ENCODE data around the gene P3H3.

The P3H3 gene

DNA sequence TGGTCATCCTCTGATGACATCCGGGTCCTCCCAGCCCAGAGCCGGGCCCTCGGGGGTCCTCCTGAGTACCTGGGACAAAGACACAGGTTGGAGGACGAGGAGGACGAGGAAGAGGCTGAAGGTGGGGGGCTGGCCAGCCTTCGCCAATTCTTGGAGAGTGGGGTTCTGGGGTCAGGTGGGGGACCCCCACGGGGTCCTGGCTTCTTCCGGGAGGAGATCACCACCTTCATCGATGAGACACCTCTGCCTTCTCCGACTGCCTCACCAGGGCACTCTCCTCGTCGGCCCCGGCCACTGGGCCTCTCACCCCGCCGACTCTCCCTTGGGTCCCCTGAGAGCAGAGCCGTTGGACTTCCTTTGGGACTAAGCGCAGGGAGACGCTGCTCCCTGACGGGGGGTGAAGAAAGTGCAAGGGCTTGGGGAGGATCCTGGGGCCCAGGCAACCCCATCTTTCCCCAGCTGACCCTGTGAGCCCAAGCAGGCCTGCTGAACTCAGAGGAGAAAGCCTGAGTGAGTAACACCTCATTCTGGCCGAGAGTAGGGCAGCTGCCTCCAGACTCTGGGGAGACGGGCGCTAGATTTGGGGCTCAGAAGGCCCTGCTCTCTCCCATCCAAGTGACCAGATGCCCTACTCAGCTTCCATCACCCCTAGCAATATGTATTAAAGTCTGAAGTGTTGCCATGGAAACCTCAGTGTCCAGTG is 1.3 kb upstream of the P3H3 start:
- no peak for DNase-seq

DNA sequence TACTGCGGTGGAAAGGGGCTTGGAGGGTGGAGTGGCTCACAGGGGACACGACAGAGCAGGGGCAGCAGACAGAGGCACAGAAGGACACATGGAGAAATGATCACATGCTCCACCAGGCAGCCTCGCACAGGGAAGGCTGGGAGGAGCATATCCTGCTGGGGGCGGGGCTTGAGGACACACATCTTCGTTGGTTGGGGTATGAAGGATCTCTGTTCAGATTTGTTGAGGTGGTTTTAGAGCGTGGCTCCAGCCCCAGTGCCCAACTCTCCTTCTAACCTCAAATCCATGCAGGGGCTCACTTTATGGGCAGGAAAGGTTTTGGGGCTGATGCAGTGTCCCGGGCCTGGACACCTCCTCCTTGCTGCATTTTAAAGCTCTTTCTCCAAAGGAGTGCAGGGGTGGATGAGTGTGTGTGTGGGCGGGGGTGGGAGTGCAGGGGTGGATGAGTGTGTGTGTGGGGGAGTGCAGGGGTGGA is 733 bp upstream of the P3H3 start:
- peak; percentile 23 to 40 for DNase-seq

DNA sequence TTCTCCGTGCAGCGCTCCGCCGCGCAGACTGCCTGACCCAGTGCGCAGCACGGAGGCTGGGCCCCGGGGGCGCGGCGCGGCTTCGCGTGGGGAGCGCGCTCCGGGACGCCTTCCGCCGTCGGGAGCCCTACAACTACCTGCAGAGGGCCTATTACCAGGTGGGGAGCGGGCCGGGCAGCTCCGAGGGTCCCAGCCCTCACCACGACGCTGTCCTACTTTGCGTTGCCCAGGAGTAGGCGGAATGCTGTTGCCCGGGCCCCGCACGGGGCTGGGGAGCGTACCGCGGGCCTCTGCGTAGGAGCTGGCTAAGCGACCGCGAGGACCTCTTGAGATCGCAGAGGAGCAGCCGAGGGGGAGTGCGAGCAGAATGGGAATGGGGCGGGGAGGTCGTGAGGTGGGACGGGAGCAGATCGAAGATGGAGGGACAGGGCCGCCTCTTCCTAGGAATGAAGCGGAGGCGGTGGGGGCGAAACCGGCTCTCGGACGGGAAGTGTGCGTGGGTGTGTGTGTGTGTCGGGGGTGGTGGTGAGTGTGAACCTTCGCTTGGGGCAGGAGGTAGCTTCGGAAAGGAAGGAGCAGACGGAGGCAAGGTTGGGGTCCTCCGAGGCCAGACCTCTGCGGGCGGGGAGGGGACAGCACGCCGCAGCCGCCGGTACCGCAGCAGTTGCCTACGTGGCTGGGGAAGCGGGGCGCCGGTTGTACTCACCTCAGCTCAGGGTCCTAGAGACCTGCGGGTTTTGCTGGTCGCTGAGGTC is 751 bp downstream of the P3H3 start:
- no peak for DNase-seq

DNA sequence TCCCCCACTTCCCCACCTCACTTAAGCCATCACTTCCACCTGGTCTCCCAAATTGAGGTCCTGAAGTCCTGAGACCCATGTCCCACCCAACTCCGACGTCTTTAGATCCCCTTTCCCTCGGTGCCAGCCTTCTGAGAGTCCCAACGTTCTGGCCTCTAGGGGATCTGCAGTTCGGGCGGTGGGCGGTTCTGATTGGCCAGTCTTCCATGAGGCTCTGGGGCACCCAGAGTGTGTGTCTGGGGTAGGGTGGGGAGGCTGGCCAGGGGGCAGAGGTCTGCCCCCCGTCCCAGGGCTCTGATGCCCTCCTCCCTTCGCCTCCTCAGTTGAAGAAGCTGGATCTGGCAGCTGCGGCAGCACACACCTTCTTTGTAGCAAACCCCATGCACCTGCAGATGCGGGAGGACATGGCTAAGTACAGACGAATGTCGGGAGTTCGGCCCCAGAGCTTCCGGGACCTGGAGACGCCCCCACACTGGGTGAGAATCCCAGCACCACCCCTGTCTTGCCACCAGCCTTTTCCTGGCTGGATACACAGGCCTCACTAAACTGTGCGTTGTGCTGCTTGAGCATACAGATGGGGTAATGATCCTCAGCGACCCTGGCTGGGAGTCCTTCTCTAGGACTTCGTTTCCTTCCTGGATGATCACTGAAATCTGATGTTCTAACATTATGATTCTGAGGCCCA is 1.5 kb downstream of the P3H3 start:
- DNase-seq = no peak

DNA sequence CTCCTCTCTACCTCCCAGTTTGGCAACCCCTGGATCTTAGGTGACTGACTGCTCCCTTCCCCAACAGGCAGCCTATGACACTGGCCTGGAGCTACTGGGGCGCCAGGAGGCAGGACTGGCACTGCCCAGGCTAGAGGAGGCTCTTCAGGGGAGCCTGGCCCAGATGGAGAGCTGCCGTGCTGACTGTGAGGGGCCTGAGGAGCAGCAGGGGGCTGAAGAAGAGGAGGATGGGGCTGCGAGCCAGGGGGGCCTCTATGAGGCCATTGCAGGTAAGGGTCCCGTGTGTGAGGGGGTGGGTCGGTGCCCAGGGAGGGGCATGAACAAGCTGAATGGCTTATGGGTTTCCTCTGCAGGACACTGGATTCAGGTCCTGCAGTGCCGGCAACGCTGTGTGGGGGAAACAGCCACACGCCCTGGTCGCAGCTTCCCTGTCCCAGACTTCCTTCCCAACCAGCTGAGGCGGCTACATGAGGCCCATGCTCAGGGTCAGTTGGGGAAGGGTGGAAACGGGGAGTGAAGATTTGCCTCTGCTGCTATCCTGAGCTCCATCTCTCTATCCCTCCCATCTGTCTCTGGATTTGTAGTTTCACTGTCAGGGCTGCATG is 2.2 kb downstream of the P3H3 start:
- DNase-seq = no peak

DNA sequence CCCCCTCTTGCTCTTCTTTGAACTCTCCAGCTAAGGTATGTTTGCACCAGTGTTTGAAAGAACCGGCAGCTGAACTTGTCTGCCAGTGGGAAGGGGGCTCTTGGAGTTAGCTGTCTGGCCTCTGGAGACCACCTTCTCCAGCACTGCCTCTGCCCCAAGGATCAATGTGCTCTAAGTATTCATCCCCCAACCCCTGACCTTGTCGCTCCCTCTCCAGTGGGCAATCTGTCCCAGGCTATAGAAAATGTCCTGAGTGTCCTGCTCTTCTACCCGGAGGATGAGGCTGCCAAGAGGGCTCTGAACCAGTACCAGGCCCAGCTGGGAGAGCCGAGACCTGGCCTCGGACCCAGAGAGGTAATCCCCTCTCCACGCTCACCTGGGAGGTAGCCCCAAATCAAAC is 2.8 kb downstream of the P3H3 start:
- no peak for DNase-seq

DNA sequence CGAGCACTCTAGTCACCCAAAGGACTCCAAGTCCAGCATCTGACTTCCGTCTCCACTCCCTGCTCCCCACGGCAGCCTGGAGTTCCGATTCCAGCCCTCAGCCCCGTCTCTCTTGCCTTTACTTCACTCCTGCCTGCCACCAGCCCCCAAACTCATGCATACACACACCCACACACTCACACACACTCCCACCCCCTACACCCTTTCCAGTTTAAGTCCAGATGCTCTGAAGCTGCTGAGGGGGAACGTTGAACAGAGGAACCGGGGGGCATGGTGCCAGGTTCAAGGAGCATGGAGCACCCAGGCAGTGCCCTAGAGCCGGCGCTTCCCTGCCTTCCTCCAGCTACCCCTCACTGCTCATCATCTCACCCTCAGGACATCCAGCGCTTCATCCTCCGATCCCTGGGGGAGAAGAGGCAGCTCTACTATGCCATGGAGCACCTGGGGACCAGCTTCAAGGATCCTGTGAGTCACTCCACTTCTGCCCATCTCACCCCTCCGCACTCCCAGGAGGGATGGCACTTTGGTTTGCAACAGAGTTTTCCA is 3.3 kb downstream of the P3H3 start:
- DNase-seq = no peak

DNA sequence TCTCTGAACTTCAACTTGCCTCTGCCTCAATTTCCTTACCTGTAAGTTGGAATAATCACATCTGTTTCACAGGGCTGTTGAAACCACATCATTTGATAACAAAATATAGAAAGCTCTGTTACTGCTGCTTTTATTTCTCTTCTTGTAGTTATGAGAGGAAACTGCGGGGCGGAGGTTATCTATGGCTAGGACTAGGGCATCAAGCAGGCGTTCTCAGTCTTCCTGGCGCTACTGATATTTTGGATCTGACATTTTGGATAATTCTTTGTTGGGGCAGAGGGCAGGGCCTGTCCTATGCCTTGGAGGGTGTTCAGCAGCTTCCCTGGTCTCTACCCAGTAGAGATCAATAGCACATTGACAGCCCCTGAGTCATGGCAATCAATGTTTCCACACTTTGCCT is 3.9 kb downstream of the P3H3 start:
- DNase-seq = no peak

DNA sequence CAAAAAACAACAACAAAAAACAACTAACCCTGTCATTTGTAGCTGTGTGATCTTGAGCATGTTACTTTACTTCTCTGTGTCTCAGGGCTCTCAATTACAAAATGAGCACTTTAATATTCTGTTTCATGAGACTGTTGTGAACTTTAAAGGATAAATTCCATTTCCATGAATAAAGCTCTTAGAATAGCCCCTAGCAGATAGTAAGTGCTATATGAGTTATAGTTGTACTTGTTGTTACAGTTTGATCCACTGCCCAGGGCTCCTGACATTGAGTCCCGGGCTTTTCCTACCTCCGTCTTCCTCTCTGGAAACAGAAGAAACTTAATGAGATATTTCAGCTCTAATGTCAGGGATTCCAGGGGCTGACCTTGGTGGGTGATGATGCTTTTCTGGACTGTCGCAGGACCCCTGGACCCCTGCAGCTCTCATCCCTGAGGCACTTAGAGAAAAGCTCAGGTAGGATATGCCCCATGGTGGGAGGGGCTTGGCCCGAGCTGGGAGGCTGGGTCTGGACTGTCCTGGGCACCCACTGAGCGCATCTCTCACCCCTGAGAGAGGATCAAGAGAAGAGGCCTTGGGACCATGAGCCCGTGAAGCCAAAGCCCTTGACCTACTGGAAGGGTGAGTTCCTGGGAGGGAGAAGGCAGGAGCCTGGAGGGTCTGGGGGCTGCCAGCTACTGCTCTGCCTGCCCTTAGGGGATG is 5.1 kb downstream of the P3H3 start:
- DNase-seq = no peak

DNA sequence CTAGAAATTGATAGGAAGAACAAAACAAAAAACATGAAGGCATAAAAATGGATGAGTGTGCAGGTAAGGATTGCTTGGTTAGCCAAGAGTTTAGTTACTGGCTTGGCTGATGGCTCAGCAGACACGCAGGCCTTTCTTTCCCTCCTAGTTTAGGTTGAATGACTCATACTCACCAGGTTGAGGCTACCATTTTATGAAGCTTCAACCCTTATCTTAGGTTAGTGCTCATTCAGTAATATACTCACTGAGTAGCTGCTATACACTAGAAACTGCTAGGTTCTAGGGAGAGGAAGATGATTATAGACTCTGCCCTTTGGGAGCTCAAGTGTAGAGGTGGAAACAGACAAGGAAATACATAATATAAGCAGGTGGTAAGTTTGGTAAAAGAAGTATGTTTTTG is 6.0 kb downstream of the P3H3 start:
- DNase-seq = no peak

DNA sequence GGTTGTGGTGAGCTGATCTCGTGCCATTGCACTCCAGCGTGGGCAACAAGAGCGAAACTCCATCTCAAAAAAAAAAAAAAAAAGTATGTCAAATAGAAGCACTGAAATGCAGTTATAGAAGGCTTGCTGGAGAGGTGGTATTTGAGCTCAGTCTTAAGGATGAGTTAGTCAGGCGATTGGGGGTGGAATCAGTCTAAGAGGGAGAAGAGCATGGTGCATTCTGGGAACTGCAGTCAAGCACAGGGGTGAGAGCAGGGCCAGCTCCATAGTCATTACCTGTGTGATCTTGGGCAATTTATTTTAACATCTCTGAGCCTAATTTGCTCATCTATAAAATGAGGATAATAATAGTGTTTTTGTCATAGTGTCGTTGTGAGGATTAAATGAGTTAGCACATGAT is 6.7 kb downstream of the P3H3 start:
- no peak for DNase-seq

DNA sequence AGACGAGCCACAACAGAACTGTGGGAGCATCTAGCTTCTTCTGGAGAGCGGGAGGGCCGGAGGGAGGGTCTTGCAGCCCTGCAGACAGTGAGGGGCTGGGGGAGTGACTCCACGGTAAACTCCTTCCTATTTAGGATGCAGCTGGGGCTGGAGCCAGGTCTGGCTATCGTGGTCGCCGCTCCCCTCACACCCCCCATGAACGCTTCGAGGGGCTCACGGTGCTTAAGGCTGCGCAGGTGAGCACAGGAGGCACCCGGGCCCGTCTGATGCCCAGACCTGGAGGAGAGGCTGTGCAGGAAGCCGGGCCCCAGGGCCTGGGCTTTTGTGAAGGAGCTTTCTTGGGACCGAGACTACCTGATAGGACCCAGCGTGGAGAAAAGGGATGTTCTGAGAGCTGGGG is 8.6 kb downstream of the P3H3 start:
- no peak for DNase-seq

DNA sequence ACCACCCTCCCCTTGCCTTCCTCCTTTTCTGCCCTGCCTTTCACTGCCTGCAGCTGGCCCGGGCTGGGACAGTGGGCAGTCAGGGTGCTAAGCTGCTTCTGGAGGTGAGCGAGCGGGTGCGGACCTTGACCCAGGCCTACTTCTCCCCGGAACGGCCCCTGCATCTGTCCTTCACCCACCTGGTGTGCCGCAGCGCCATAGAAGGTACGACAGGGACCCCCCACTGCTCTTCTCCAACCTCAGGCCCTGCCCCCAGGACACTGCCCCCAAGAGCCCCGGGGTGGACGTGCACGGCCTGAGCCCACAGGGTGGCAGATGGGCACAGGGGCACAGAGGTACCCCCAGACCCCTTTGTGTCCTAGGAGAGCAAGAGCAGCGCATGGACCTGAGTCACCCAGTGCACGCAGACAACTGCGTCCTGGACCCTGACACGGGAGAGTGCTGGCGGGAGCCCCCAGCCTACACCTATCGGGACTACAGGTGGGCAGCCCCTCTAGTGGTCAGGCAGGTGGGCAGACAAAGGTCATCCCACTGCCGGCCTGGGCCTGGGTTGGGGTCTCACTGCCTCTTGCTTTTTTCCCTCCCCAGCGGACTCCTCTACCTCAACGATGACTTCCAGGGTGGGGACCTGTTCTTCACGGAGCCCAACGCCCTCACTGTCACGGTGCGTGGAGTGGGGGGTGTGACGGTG is 9.3 kb downstream of the P3H3 start:
- no peak for DNase-seq

DNA sequence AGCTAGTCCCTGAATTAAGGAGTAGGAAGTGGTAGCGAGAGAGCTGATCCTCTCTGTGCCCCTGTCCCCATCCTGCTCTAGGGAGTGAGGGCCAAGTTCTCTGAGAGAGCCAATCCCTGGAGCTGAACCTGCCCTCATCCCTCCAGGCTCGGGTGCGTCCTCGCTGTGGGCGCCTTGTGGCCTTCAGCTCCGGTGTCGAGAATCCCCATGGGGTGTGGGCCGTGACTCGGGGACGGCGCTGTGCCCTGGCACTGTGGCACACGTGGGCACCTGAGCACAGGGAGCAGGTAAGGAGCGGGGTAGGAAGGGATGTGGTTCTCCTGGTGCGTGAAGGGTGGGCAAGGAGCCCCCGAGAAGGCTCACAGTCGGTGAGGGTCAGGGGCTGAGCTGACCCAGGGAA is 10.6 kb downstream of the P3H3 start:
- no peak for DNase-seq

DNA sequence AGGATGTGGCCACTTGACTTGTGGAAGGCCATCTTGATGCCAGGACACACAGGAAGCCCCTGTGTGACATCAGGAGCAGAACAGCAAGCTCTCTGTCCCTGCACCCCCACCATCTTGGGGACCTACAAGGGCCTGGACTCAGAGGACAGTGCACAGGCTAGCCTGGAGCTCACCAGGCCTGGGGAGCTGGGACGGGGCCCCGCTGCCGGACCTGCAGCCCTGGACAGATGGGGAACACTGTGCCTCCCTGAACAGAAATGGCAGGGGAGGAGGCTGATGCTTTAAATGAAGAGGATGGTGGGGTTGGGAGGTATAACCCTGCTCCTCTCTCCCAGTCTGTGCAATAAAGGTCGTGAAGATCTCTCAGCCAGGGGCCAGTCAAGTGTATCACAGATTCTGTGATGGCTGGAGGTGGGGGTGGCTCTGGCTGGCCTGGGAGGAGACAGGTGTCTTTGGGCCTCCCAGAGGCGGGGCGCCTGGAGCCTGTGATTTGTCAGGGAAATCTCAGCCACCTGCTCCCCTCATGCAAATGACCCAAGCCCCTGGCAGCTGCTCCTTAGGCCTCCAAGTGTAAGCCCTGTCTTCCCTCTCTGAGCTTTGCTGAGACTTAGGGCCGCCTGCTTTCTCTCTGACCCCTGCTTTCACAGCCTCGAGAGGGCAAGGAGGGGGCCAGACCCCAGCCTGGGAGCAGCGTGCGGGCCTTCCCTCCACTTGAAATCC is 11.4 kb downstream of the P3H3 start:
- no peak for DNase-seq

DNA sequence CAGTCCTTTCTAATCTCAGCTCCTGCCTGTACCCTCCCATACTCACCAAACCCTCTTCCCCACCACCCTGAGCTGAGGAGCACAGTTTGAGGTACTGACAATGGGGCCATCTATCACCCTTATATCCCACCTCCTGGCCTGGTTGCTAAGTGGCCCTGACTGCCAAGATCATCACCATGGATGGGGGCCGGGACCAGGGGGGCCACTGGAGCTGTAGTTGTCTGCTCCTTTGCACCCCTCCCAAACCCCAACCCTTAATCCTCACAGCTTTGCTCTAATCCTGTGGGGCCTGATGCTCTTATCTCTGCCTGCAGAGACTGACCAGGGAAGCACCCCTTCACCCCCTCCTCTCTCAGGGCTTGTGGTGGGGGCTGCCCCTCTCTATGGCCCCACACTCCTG is 12.1 kb downstream of the P3H3 start:
- DNase-seq = no peak

DNA sequence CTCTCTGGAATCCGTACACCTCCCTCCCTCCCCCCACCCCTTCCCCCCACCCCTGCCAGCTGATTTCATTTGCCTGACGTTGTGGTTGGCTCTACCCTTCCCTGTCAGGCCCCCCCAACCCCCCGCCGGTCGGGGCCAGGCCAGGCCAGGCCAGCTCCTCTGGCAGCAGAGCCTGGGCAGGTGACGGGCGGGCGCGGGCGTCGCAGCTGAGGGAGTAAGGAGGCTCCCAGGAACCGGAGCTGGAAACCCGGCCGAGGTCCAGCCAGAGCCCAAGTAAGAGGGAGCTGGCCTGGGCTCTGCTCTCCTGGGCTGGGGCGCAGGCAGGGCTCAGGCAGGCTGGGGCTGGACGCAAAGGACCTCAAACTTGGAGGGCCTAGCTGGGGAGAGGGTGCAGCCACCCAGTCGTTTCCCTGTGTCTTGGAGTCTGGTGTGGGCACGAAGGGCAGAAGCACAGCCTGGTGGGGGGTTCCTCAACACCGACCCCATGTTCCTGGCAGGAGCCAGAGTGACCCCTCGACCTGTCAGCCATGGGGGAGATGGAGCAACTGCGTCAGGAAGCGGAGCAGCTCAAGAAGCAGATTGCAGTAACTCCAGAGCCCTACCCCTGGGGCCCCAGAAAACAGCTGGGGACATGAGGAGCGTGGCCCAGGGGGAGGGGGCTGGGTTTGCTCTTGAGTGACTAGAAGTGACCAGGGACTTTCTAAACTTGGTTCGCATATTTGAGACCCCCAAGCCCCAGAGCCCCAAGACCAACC is 12.7 kb downstream of the P3H3 start, which contains the start of gene GNB3:
GNB3 (plus strand) TSS at position 165 of the 755 bp plus-strand sequence; CDS start at position 528, 363 bp downstream.
- DNase-seq = no peak

DNA sequence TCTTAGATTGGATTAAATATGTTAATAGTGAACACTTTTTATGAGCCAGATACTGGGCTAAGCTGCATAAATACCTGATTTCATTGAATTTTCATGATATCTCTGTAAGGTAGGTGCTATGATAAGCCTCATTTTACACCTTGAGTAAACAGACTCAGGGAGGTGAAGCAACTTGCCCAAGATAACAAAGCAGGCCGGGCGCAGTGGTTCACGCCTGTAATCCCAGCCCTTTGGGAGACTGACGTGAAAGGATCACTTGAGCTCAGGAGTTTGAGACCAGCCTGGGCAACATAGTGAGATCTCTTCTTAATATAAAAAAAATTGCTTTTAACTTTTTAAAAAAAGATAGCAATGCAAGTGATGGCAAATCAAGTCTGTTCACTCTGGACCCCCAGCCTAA is 13.9 kb downstream of the P3H3 start:
- DNase-seq = no peak

DNA sequence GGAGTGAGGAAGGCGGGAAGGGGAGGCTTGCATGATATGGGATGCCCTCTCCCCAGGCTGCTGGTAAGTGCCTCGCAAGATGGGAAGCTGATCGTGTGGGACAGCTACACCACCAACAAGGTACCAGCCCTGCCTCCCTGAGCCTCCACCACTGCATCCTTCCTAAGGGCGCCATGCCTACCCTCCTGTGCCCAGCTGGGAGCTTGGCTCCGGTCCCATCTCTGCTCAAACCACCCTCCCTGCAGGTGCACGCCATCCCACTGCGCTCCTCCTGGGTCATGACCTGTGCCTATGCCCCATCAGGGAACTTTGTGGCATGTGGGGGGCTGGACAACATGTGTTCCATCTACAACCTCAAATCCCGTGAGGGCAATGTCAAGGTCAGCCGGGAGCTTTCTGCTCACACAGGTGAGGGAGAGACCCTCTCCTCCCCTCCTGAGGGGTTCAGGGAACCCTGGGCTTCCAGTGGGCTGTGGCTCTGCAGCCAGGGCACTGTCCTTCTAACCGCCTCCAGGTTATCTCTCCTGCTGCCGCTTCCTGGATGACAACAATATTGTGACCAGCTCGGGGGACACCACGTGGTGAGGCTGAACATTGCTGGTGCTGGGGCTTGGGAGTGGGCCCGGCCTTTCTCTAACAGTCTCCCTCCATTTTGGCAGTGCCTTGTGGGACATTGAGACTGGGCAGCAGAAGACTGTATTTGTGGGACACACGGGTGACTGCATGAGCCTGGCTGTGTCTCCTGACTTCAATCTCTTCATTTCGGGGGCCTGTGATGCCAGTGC is 15.1 kb downstream of the P3H3 start:
- DNase-seq = no peak

DNA sequence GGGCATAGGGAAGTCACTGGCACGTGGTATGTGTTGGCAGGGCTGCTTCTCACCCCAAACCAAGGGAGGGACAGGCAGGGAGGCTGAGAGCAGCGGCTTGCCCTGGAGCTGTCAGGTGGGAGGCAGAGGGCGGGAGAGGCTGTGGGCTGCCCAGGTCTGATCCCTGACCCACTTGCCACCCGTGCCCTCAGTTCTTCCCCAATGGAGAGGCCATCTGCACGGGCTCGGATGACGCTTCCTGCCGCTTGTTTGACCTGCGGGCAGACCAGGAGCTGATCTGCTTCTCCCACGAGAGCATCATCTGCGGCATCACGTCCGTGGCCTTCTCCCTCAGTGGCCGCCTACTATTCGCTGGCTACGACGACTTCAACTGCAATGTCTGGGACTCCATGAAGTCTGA is 17.2 kb downstream of the P3H3 start:
- DNase-seq = no peak

Measured in inflammatory macrophage treated with lipopolysaccharide for 1 hour (primary cell).